ENCODE measurements around the gene USP7.
"Not testable (repeated sequence)": the region's sequence is repeated elsewhere in the genome, so short reads cannot be mapped to it uniquely, and the experiment has no call there.

USP7 gene

GRCh38 chr16:8843296-8843695, 120.4 kb downstream of the USP7 start:
- DNase-seq (ENCODE audit: low read depth): not testable (repeated sequence)
